ENCODE measurements around the gene LARGE2. TPM values are rescaled to one million over a fixed set of nuclear protein-coding genes. Genes with fewer than 3 reads are reported as not detected.

LARGE2 gene
- not detected in 2 replicates for total RNA-seq

GRCh38 chr11:45922425-45923082, at the start of gene LARGE2:
LARGE2 (plus strand) TSS chr11:45922656; CDS start chr11:45922883, 227 bp downstream.

GRCh38 chr11:45885274-45885920, 37.1 kb upstream of the LARGE2 start, which contains the start of gene MAPK8IP1:
MAPK8IP1 (plus strand) TSS chr11:45885651; CDS start chr11:45885821, 170 bp downstream.

GRCh38 chr11:45906965-45907611, 15.4 kb upstream of the LARGE2 start, which contains the start of gene FREY1:
FREY1 (minus strand) TSS chr11:45907271; CDS start chr11:45907245, 26 bp downstream.

DNA sequence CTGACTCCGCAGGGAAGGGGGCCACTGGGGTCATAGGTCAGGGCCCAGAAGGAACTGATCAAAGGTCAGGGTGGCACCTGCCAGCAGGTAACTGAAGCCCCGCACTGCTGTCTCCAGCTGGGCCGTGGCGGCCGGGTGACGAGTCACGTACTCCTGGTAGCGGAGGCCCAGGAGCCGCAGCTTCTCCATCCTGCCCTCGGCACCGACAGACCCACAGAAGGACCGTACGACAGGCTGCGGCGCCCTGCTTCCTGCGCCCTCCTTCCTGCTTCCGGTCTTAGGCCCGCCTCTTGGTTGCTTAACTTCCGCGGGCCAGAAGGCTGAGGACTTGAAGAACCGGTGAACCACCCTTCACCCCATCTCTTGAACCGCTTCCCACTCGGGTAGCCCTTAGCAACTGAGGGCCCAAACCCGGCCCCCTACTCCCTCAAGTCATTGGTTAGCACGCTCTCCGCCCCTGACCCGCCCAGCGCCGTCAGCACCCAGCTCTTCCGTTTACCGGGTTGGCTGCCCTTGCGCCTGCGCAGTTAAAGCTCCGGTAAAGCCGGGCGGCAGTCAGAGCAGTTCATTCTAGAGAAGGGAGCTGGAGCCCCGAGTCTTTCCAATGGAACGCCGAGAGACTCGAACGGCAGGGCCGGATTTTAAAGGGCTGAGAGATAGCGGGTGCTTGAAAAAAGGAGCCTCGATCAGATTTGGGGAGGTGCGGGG, 4.7 kb upstream of the LARGE2 start, which contains the start of gene PEX16:
PEX16 (minus strand) TSS at position 255 of the 708 bp plus-strand sequence; CDS start at position 189, 66 bp downstream.

Other genes with a start within 250 kb of the LARGE2 start
- gene SLC35C1, start 117.5 kb upstream of the LARGE2 start, total RNA-seq = 21.5 and 23.1 TPM in 2 replicates
- 11.3 and 21.0 TPM in 2 replicates for gene CRY2, start 75.2 kb upstream of the LARGE2 start, total RNA-seq
- gene MAPK8IP1, start 37.0 kb upstream of the LARGE2 start, total RNA-seq = 7.6 and 11.4 TPM in 2 replicates
- gene FREY1, start 15.4 kb upstream of the LARGE2 start, total RNA-seq = not detected in 2 replicates
- 23.0 and 28.4 TPM in 2 replicates for gene PEX16, start 4.8 kb upstream of the LARGE2 start, total RNA-seq
- 20.2 and 29.1 TPM in 2 replicates for gene PHF21A, start 198.8 kb downstream of the LARGE2 start, total RNA-seq